HG03521 (cell line): ENCODE results near the gene MS4A7.
"Not testable (repeated sequence)": the region's sequence is repeated elsewhere in the genome, so short reads cannot be mapped to it uniquely, and the experiment has no call there.

ENCODE experiments used
- ATAC-seq: cut with Tn5 transposase; IDR thresholded peaks from one replicate; pipeline ENCODE4 v1.9.1; 2021; ENCODE audit warnings: mild to moderate bottlenecking, moderate library complexity; ENCODE audit not compliant: unreplicated experiment

Gene MS4A7, protein sequence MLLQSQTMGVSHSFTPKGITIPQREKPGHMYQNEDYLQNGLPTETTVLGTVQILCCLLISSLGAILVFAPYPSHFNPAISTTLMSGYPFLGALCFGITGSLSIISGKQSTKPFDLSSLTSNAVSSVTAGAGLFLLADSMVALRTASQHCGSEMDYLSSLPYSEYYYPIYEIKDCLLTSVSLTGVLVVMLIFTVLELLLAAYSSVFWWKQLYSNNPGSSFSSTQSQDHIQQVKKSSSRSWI

DNA sequence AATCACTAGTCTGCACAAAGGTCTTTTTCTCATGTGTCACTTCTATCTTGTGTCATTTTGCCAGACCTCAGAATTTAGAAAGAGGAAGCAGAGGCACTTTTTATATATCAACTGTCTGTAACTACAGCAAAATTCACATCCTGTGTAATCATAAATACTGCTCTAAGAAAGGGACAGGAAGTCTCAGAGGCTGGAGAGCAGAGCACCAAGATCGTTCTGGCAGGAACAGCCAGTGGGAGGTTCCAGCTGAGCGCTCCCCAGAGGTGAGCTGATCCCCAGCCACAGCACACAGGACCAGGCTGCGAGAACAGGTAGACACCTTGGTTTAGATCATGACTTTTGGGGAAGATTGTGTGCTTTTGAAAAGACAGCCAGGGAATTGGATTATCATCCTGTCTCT lies at the start of gene MS4A7:
MS4A7 (plus strand) TSS at position 179 of the 400 bp plus-strand sequence. CDS start 4,610 bp downstream, outside the sequence.
- ATAC-seq, result peak; percentile 92

DNA sequence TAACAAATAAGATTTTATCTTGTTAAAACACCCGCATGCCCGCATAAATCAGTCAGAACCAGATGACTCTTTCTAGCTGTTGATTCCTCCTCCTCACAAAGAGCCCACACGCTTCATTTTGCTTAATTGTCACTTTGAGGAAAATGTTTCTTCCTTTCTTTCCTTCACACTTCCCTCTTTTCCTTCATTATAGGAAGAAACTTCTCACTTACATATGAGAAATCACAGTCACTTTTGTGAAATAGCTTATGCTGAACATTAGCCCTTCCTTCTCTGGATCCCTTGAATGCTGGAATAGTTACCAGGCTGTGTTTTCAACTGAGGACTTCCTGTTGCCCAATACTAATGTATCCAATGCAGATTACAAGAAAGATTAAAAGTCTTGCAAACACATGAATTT lies 45.5 kb upstream of the MS4A7 start:
- ATAC-seq, result no peak

DNA sequence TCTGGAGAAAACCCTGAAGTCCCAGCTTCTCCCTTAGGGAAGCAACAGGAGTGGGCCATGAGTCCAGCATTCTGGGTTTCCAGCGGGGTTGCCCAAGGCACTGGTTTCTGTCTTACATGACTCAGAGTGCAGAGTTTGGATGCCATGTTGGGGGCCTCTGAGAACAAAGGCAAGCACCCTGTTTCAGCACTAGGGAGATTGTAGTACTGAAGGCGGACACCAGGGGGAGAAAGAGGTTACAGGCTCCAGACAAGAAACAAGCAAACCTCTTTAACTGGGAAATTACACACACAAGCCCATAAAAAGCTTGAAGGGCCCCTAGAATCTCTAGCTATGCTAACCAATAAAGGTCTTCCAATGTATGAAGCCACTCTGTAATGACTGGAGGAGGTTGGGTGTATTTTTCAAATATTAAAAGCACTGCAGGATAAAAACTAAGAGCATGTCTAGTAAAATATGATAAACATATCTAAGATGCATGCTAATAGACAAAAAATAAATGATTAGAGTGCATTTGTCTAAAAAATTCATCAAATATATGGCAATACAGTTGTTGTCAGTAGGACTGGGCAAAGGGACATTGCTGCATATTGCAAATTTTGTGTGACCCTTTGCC lies 44.2 kb upstream of the MS4A7 start:
- no peak for ATAC-seq

DNA sequence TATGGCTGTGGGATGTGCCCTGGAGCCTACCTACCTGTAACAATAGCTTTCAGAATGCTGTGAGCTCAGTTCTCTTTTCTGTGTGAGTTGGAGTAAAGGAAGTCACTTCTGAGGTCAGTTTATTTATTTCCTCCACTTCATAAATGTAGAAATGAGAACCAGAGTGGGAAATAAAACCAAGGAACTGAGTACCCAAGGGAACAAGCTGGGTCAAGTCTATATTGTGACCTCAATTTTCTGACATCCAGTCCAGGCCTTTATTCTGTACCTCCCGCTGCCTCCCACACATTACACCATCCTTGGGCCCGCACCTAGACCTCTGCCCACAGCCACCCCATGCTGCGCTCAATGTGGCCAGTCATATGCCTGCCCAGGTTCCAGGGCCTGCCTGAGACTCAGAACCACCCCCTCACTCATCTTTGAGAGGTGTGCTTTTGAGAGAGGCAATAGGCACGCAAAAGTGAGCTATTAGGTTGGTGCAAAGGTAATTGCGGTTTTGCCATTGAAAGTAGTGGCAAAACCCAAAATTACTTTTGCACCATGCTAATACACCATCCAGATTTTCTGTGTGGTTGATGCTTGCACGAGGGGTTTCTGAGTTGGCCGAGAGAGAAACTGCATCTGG lies 41.5 kb upstream of the MS4A7 start:
- no peak for ATAC-seq

DNA sequence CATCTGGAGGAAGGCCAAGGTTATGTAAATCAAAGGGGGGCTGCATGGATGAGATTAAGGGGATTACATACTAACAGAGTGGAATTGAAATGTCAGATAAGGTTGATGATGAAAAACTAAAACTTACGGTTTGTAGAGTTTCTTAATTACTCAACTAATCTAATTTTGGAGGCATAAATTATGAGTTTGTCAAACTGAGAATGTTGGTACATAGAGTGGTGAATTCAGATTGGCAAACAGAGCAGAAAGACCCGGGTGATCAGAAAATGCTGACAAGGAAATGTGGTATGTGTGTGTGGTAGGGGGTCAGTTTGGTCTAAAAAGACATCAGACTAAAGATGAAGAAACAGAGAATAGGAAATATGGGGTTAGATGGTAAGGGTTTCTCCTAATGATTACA lies 40.3 kb upstream of the MS4A7 start:
- no peak for ATAC-seq

DNA sequence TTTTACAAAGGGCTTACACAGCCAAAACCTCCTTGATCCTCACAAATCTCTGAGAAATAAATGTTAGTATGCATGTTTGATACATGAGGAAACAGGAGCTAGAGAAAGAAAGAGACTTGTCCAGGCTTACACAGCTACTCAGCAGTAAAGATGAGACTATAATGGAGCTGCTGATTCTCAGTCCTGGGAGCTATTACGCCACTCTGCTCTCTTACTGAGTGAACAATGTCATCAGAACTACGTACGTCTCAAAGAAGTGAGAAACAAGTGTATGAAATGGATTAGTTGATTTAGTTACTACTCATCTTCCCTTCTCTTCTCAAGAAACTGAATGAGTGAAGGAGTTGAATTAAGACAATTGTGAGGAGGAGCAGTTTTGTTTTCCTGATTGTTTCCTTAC lies 39.0 kb upstream of the MS4A7 start:
- ATAC-seq, result no peak

DNA sequence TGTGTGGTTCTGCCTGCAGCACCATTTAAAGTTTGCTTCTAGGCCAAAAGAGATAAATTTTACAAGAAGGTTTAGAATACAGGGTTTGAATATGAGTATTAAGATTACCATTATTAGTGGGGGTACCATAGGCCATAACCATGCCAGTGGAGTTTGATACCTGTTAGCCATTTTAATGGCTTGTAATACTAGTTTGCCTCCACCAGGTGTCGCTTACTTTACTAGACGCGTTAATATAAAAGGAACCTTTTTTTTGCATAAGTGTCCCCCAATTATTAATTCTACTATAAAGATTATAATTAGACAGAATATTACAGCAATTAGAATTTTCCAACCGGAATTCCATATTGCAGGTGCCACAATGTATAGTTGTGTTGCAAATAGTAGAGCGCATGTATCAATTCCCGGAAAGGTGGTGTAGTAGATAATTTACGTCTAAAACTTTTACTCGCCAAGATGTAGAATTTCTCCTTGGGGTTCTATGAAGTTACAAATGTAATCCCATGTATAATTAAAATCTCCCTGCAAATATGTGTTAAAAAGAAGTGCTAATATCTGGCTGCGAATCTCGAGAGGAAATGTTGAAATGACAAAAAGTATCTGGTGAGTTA lies 35.1 kb upstream of the MS4A7 start:
- no peak for ATAC-seq

DNA sequence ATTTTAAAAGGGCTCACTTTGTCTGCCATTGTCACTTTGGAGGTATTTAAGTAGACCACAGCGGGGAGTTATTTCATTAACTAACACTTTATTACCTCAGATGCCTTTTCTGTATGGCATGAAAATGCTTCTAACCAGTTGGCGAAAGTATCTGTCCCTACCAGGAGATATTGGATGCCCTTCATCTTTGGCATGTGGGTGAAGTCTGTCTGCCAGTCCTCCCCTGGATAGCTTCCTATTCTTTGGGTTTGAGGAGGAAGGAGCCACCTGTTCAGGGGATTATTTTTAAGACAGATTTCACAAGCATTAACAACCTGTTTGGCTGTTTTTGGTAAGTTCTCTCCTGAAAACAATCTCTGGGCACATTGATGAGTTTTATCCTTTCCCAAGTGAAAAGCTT lies 34.2 kb upstream of the MS4A7 start:
- ATAC-seq, result no peak

DNA sequence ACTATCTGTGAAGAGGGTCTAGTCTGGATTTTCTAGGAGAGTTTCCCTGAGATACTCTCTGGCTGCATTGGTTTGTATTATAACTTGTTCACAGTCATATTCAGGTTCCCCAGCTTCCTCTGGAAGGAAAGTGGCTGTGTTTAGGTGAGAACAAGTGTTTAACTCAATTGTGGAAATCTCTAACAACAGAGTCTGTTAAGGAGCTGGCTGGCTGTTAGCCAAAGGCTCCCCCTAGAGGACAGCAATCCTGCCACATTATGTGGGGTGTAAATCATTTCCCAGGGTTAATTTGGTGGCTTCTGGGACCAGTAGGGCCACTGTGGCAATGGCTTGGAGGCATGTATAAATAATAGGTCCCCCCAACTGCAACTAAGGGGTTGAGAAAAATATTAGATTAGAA lies 32.8 kb upstream of the MS4A7 start:
- no peak for ATAC-seq

DNA sequence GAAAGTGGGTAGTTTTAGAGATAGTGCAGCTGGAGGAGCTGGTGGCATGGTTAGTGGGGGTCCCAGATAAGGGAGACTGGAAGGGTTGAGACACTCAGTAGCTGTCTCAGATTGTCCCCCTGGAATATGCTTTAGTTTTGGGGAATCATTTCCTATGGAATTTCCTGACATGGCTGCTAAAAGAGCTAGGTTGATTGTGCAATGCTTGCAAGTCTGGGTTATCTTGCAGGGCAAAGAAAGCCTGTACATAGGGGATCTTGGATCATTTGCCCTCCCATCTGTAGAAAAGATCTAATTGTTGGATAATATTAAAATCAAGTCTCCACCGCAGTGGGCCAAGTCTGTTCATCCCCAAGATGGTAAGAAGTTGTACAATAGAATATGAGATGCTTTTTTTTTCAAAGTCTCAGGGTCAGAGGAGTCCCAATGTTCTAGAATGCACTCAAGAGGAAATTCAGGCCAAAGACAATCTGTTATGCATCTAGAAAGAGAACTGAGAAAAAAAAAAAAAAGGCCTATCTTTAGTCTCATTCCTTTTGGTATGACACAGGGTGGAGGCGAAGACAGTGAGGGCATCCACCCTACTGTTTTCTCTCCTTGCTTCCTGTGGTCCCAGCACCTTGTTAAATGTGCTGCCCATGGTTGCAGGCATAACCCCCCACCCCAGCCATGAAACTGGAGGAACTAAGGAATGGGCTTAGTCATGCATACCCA lies 31.1 kb upstream of the MS4A7 start:
- no peak for ATAC-seq

DNA sequence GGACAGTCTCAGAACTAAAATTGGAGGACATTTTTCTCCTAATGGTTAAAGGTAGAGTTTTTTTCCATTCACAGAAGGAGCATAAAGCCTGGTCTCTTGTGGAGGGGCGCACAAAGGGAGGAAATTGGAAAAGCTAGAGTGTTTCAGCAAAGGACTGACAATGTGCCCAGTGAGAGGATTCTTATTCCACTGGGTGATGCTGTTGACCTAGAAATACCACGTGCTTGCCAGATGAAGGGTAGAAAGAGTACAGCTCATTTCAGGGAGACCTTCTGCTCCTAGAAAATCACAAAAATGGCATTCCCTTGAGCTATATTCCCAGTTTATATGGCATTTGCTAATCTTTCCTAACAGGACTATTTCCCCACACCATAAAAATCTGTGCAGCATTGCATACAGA lies 30.2 kb upstream of the MS4A7 start:
- ATAC-seq, result no peak

DNA sequence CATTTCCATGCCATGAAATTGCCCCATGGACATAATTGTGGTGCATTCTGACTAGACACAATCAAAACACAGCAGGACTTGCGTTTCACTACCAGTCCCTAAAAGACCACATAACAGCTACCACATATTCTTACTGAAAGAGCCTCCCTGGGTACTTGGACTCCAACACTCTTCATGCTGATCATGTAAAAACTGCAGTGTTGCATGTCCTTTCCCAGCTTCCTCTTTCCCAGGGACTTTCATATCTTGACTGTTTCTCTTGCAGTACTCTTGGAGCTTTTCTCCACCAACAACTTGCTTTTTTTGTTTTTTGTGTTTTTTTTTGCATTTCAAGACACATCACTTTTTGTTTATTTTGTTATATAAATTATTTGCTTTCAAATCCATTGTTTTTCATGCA lies 28.3 kb upstream of the MS4A7 start:
- no peak for ATAC-seq

DNA sequence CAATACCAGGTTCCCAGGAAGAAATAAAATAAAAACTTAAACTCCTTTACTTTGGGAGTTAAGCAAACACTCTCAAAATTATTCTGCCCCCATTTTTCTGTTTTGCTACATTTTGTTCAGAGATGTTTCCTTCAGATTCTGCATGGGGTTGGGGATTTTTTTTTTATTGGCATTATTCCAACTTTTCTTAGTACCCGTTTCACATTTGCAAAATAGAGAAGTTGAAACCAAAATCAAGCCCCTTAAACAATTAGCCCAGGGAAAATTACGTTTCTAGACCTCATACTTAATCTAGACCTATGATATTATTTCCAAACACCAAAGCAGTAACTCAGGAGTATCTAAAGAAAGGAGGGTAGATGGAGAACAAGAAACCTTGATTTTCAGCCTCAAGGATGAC lies 20.6 kb upstream of the MS4A7 start:
- ATAC-seq, result no peak

DNA sequence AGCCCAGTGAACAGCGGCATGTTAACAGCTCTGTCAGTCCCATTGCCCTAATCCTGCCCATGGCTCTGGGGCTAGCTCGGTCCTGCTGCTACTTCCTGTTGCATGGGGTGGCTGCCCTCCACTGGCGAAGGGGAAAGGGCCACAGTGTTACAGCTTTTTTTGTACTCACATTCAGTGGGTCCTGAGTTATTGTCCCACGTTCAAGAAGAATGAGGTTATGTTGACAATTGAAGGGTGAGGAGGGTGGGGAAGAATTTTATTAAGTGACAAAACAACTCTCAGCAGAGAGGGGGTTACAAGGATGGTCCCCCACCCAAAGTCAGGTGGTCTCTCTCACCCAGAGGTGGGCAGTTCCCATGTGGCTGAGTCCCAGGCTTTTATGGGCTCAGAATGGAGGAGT lies 17.7 kb upstream of the MS4A7 start:
- ATAC-seq, result no peak

DNA sequence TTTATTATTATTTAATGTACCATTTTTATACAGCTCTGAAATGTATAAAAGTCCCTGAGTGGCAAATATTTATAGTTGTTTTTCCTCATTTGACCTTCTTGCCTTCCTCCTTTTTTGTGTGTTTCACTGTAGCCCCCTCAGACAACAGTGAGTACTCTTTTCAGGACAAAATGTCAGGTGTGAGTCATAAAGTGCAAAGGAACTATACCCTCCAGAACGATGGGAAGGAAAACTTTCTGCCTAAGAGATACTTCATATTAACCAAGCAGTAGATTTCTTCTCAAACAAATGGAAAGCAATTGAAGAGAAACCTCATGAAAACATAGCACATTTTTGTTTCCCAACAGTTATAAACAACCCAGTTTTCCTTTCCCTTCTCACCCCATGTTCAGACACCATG lies 16.1 kb upstream of the MS4A7 start:
- no peak for ATAC-seq

DNA sequence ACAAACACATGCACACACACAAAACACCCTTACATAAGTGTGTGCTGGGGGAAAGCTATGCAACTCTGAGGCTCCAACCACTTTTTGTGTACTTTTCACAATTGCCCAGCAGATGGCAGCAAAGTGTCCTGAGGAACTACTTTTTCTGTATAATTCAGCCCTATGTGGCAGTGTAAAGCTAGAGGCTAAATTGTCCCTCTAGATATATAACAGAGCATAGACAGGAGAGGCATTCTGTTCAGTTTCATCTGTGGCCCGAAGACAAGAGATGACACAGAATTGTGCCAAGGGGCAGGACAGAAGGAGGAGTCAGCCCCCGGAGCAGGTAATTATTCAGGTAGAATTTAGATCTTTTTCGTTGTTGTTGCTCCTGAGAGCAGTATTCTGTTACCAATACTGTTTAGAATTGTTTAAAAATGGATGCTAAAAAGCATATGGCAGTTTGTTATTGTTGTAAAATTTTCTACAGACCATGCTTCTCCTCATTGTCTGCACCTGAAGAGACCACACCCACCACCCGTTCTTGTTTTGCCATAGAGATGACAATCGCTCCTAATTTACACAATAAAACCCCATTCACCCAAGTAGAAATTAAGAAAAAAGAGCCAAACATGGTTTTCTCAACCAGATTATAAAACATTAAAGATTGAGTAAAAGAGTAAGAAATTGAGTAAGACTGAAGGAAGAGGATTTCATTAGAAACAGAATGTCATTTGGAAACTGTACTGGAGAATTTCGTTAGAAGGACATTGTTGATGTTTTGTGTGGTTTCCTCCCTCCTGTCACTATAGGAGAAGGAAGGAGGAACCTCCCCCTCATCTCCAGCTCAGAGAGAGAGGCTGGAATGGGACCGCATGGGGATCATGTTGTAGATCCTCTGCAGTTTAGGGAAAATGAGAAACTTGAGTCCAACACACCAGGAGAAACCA lies 14.5 kb upstream of the MS4A7 start:
- no peak for ATAC-seq

DNA sequence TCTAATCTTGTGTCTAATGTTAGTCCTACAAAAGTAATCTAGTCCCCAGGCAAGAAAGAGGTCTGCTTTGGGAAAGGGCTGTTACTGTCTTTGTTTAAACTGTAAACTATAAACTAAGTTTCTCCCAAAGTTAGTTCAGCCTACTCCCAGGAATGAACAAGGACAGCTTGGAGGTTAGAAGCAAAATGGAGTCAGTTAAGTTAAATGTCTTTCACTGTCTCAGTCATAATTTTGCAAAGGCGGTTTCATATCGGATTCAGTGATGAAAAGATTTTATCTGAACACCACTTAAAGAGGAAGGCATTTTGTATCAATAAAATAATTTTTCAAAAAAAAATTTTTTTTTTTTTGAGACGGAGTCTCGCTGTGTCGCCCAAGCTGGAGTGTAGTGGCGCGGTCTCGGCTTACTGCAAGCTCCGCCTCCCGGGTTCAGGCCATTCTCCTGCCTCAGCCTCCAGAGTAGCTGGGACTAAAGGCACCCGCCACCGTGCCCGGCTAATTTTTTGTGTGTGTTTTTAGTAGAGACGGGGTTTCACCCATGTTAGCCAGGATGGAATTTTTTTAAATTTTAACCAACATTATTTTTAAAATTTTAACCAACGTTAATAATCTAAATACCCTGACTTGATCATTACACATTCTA lies 11.9 kb upstream of the MS4A7 start:
- ATAC-seq, result not testable (repeated sequence)

DNA sequence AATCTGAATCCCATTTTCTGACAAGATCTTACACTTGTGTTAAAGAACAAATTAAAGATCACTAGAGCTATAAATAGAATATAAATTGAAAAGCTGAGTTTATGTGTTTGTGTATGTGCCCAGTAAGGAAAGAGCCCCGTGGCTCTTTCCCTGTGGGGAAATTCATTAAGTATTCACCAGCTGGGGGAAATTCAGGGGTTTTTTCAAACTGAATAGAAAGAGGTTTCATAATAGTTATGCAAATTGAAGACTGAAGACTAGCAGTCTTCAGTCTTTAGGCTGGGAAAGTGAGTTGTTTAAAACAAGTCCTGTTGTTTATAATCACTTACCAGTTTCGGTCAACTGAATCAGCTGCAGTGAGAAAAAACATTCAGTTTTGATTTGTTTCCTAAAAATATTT lies 11.3 kb upstream of the MS4A7 start:
- ATAC-seq, result peak; percentile 75

DNA sequence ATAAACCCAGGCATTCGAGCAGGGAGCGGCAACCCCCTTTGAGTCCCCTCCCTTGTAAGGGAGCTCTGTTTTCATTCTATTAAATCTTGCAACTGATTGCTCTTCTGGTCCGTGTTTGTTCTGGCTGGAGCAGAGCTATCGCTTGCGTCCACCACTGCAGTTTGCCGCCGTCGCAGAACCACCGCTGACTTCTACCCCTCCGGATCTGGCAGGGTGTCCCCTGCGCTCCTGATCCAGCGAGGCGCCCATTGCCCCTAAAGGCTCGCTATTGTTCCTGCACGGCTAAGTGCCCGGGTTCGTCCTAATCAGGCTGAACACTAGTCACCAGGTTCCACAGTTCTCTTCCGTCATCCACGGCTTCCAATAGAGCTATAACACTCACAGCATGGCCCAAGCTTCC lies 10.4 kb upstream of the MS4A7 start:
- no peak for ATAC-seq

DNA sequence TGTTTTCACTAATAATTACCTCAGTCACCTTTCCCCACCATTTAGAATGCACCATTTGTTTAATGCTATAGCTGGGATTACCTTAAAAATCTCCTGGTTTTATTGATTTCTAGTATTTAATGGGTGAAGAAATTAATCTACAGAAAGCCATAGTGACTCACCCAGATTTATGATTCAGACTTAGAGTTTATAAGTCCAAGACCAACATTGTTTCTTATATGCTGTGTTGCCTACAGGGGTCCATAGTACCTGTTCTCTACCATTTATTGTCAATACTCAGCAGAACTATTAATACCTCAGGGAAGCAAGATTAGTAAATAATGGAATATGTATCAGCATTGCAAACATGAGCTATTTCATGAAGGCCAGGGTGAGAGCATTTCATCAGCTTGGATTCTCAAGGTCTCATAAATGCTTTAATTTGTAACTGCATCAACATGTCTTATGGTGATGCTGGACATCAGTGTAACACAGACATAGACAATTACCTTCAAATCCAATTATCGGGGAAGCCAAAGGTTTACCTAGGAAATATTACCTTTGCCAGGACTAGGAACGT lies 8.0 kb upstream of the MS4A7 start:
- no peak for ATAC-seq
